OCI-LY7 (cell line): ENCODE results near the gene HSDL2. TPM values are rescaled to one million over a fixed set of nuclear protein-coding genes. Genes with fewer than 3 reads are reported as not detected.

Source experiments
- BruUV-seq: library from RNA; stranded (reverse); fragments of 400-500 nt; replicated peaks from 2 replicates; lab custom pipeline; 2021; lab: Mats Ljungman, UMichigan
- CTCF ChIA-PET: fragments of 300-600 bp; sonication (Branson Sonifier 250); formaldehyde crosslinking; loops from one replicate; lab custom pipeline; 2022; ENCODE audit warnings: antibody characterized with exemption; ENCODE audit not compliant: unreplicated experiment; lab: Charles Lee
- POLR2A ChIA-PET: fragments of 300-600 bp; sonication (Branson Sonifier 250); formaldehyde crosslinking; loops from one replicate; lab custom pipeline; 2022; ENCODE audit warnings: antibody characterized with exemption; lab: Charles Lee
- DNase-seq: peaks from one replicate; pipeline ENCODE4 v3.0.0-alpha.2; 2015; ENCODE audit warnings: low spot score
- H2AFZ ChIP-seq: fragments of 200-600 bp; sonication (generic), shearing (Covaris generic); 2 replicates; pipeline ENCODE4 v1.6.1; 2014; ENCODE audit warnings: mild to moderate bottlenecking, antibody characterized with exemption, low read length, moderate library complexity
- H3K27ac ChIP-seq: fragments of 200-600 bp; sonication (generic); 2 replicates; pipeline ENCODE4 v1.5.1; 2014; ENCODE audit warnings: mixed run types, low read depth, mild to moderate bottlenecking, moderate library complexity, low read length, inconsistent platforms; ENCODE audit not compliant: poor library complexity, severe bottlenecking
- H3K36me3 ChIP-seq: fragments of 200-600 bp; sonication (generic); 2 replicates; pipeline ENCODE4 v1.6.1; 2014; ENCODE audit warnings: mild to moderate bottlenecking, antibody characterized with exemption, low read length, moderate library complexity, mixed read lengths; ENCODE audit not compliant: insufficient read depth
- H3K4me1 ChIP-seq: fragments of 200-600 bp; sonication (generic); 2 replicates; pipeline ENCODE4 v1.5.1; 2014; ENCODE audit warnings: mild to moderate bottlenecking, low read length; ENCODE audit not compliant: insufficient read depth, poor library complexity, severe bottlenecking
- H3K4me2 ChIP-seq: fragments of 200-600 bp; sonication (generic); 2 replicates; pipeline ENCODE4 v1.6.1; 2014; ENCODE audit warnings: mild to moderate bottlenecking, low read length
- H3K4me3 ChIP-seq: fragments of 200-600 bp; sonication (generic); 2 replicates; pipeline ENCODE4 v1.5.1; 2014; ENCODE audit warnings: mild to moderate bottlenecking, low read depth, low read length; ENCODE audit not compliant: poor library complexity, severe bottlenecking
- H3K79me2 ChIP-seq: fragments of 200-600 bp; sonication (generic); 2 replicates; pipeline ENCODE4 v1.6.1; 2016; ENCODE audit warnings: low read depth, mild to moderate bottlenecking, low read length, moderate library complexity, mixed read lengths; ENCODE audit not compliant: insufficient read depth
- H3K9me2 ChIP-seq: fragments of 200-600 bp; sonication (generic); 2 replicates; pipeline ENCODE4 v1.6.1; 2016; ENCODE audit warnings: mild to moderate bottlenecking, low read length, mixed read lengths; ENCODE audit not compliant: insufficient read depth
- H3K9me3 ChIP-seq: fragments of 200-600 bp; sonication (generic); 2 replicates; pipeline ENCODE4 v1.6.1; 2014; ENCODE audit warnings: mild to moderate bottlenecking, mixed run types, low read length, mixed read lengths
- H4K20me1 ChIP-seq: fragments of 200-600 bp; sonication (generic); 2 replicates; pipeline ENCODE4 v1.6.1; 2014; ENCODE audit warnings: mild to moderate bottlenecking, antibody characterized with exemption, low read length, moderate library complexity, mixed read lengths; ENCODE audit not compliant: insufficient read depth
- CTCF ChIP-seq: fragments of 200-600 bp; sonication (generic); conservative IDR thresholded peaks from 2 replicates; pipeline ENCODE4 v1.5.1; 2014; ENCODE audit warnings: mild to moderate bottlenecking, antibody characterized with exemption, low read length, moderate library complexity, mixed read lengths
- EZH2phosphoT487 ChIP-seq: fragments of 200-600 bp; sonication (generic); IDR thresholded peaks from 2 replicates; pipeline ENCODE4 v1.6.1; 2018; ENCODE audit warnings: low read depth, borderline replicate concordance, mild to moderate bottlenecking, mixed run types, antibody characterized with exemption, low read length, moderate library complexity, mixed read lengths
- intact Hi-C: fragments of 100-400 bp; cut with micrococcal nuclease; formaldehyde crosslinking; loops from one replicate; pipeline ENCODE4 v1.10.0; 2022; ENCODE audit not compliant: unreplicated experiment
- total RNA-seq, 2 experiments: library from RNA; depleted of rRNA in 1 of 2; stranded (reverse); fragments of >200 nt in 1 of 2; shearing (Covaris generic) in 1 of 2; gene quantifications; 2 replicates each; pipeline ENCODE4 v1.2.3, GENCODE V29; 2014 to 2022

The HSDL2 gene
- total RNA-seq, 2 experiments from 2014 or later = 12.7 to 16.6 TPM

DNA sequence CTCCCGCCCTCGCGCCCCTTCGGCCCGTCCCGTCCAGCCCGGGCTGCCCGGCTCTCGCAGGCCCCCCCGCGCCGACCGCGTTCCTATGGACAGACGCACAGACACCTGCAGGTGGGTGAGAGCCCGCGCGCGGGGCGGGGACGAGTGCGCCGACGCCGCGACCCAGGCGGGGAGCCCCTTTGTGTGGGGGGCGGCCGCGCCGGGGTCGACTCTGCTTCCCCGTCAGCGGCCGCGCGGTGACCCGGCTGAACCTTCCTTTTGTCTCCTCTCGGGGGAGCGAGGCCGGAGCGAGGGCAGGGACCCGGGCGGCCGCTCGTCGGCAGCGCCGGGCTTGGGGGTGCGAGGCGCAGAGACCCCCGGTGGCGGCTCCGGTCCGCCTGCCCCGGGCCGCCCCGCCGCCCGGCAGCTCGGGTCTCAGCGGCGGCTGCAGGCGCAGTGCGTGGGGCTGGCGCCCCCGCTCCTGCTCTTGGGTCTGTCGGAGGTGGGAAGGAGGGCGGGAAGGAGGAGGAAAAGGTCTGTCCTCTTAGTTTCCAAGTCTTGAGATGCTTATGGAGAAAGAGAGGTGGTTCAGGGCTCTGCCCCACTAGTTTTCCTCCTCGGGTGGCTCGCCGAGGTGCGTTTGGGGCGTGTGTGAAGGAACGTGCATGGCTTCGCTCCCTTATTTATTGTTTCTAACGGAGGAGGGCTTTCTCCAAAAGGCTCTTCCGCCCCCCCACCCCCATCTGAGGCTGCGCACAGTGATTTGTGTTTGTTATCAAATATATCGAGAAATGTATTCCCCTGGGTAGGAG lies 107.3 kb downstream of the HSDL2 start:
- no peaks in the 10 kb centered on the region for H3K9me2 ChIP-seq
- peaks cover 27% of the 10 kb centered on the region for H3K4me1 ChIP-seq
- TF ChIP-seq EZH2phosphoT487 (no peak), CTCF (peak; percentile 18; the same call in 1 of the 2 replicates)
- H3K4me2 ChIP-seq = peak overlapping the region; percentile 95
- peaks cover 46% of the 10 kb centered on the region for H3K79me2 ChIP-seq
- no peaks in the 10 kb centered on the region for H3K9me3 ChIP-seq
- H2AFZ ChIP-seq = peak overlapping the region; percentile 75
- peak; percentile 71 for DNase-seq
- H3K36me3 ChIP-seq = peaks cover 2% of the 10 kb centered on the region; the same call in 1 of the 2 replicates
- intact Hi-C loops = loop anchor here (1.0 to 10.0 kb wide), 5 partner anchors 108 to 338 kb away; partner anchors contain the start of genes INIP, PTBP3 and SNX30
- BruUV-seq = no TSS peak
- ChIA-PET CTCF (interaction anchor here (1.1 kb wide), 1 partner anchor 230 kb away, joined by 4 read pairs; the partner anchor contains the start of gene INIP), POLR2A (interaction anchor here (0.6 to 2.3 kb wide), 8 partner anchors 7 to 277 kb away, joined by 3 to 6 read pairs (median 3); no protein-coding TSS in a partner anchor)
- peak overlapping the region; percentile 66 for H3K27ac ChIP-seq
- H4K20me1 ChIP-seq = peaks cover 20% of the 10 kb centered on the region
- peak overlapping the region; percentile 84 for H3K4me3 ChIP-seq

DNA sequence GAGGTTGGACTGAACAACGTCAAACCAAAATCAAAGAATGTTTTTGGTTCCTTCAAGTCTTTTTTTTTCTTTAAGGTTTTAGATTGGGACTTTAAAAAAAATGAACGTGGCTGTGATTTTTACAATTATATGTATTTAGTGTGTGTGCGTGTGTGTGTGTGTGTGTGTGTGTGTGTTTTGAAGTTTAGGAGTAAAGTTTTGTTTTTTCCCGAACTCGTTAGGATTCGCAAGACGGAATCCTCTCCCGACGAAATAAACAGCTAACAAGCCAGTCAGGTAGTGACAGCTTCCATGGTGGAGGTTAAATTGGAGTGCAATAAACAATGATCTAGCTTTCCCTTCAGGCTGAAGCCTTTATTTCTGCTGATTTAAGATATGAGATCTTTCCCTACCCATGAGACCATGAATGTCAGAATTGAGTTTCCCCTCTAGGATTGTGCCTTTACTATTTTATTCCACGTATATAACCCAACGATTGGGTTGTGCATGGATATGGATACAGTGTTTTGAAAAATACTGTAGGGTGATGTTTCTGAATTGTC lies 108.0 kb downstream of the HSDL2 start:
- H3K27ac ChIP-seq = peak overlapping the region; percentile 66
- peak overlapping the region; percentile 95 for H3K4me2 ChIP-seq
- BruUV-seq = TSS peak; percentile 47
- H3K9me2 ChIP-seq = no peaks in the 10 kb centered on the region
- peak; percentile 13 for DNase-seq
- H3K79me2 ChIP-seq = peaks cover 47% of the 10 kb centered on the region
- peak overlapping the region; percentile 75; the same call in 1 of the 2 replicates for H2AFZ ChIP-seq
- ChIA-PET CTCF (no interaction called here), POLR2A (interaction anchor here (0.6 to 1.6 kb wide), 4 partner anchors 43 to 277 kb away, joined by 3 to 4 read pairs (median 3); no protein-coding TSS in a partner anchor)
- peaks cover 27% of the 10 kb centered on the region for H3K4me1 ChIP-seq
- peak overlapping the region; percentile 84 for H3K4me3 ChIP-seq
- intact Hi-C loops = loop anchor here (1.0 to 10.0 kb wide), 5 partner anchors 109 to 337 kb away; partner anchors contain the start of genes INIP, PTBP3 and SNX30
- TF ChIP-seq EZH2phosphoT487 (no peak), CTCF (no peak)
- H3K9me3 ChIP-seq = no peaks in the 10 kb centered on the region
- peaks cover 20% of the 10 kb centered on the region for H4K20me1 ChIP-seq
- peaks cover 9% of the 10 kb centered on the region for H3K36me3 ChIP-seq
